Measurements from ENCODE around the gene FAM98A.

DNA sequence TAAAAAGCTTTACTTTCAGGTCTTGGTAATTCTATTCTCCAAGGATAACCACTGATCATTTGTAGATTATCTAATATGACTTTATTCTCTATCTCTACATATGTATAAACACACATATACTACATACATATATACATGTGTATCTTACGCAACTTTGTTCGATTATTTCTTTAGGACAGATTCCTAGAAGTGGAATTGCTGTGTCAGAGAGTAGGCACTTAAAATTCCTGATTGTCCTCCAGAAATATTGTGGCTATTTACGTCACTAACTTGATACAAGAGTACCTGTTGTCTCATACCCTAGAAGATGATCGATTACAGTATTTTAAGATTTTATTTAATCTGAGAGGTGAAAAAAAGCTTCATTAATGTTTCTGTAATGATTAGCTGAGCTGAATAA, 57.9 kb downstream of the FAM98A start:
- TF ChIP-seq POLR2AphosphoS5 (IDR thresholded peaks at IDR 0.05; ENCODE audit: low read depth, low read length) (no peak), TAF1 (IDR thresholded peaks at IDR 0.05; ENCODE audit: borderline replicate concordance, insufficient read depth, low read length) (no peak), SIN3A (IDR thresholded peaks at IDR 0.05; ENCODE audit: borderline replicate concordance, insufficient read depth, low read length) (no peak), FOXP2 (optimal IDR thresholded peaks at IDR 0.05; ENCODE audit: borderline replicate concordance, extremely low read depth, extremely low read length, insufficient read depth) (no peak)
- TF ChIP-seq, protein P1, sequence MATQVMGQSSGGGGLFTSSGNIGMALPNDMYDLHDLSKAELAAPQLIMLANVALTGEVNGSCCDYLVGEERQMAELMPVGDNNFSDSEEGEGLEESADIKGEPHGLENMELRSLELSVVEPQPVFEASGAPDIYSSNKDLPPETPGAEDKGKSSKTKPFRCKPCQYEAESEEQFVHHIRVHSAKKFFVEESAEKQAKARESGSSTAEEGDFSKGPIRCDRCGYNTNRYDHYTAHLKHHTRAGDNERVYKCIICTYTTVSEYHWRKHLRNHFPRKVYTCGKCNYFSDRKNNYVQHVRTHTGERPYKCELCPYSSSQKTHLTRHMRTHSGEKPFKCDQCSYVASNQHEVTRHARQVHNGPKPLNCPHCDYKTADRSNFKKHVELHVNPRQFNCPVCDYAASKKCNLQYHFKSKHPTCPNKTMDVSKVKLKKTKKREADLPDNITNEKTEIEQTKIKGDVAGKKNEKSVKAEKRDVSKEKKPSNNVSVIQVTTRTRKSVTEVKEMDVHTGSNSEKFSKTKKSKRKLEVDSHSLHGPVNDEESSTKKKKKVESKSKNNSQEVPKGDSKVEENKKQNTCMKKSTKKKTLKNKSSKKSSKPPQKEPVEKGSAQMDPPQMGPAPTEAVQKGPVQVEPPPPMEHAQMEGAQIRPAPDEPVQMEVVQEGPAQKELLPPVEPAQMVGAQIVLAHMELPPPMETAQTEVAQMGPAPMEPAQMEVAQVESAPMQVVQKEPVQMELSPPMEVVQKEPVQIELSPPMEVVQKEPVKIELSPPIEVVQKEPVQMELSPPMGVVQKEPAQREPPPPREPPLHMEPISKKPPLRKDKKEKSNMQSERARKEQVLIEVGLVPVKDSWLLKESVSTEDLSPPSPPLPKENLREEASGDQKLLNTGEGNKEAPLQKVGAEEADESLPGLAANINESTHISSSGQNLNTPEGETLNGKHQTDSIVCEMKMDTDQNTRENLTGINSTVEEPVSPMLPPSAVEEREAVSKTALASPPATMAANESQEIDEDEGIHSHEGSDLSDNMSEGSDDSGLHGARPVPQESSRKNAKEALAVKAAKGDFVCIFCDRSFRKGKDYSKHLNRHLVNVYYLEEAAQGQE (IDR thresholded peaks at IDR 0.05; ENCODE audit: insufficient read depth in 1 of 2, low read depth in 2 of 2, low read length in 2 of 2): no peak
